Heart left ventricle (tissue), 13 donors: Measurements from ENCODE around the gene DRGX.

Source experiments
- POLR2A ChIP-seq, 2 donors: fragments of 450-650 bp; IDR thresholded peaks; one replicate each; pipeline ENCODE4 v1.6.1; 2017; ENCODE audit warnings: antibody characterized with exemption in 2 of 2, mild to moderate bottlenecking in 2 of 2, moderate library complexity in 2 of 2
- TF ChIP-seq, protein P1 (sequence below), 12 donors: fragments of 200-600 bp; sonication (generic) in 4 of 12; IDR thresholded peaks; one replicate each; pipeline versions ENCODE4 v1.5.0 to v1.8.0; 2018 to 2022; ENCODE audit warnings: antibody characterized with exemption in 12 of 12, mild to moderate bottlenecking in 5 of 12
- donor health status: ischemic (EF 13 %, LVEDD 7.1; RV severe dilation, severe dysfunction).
- donor health status: DM: no; HTN: yes; CAD: no.
- donor health status: DM: no; HTN: no; CAD: no.
- donor health status: ischemic (EF 25% LVEDD 6.9; RV normal size, moderate dysfunction).
- donor health status: ischemic (EF 25% LVEDD 5.7; RV mildly dilated, moderate dysfunction).
- donor health status: ischemic (EF 35%, LVEDD 5.7; RV mildly dilated, moderate dysfunction).
- donor health status: nonischemic (EF 11% LVEDD 7.7; RV severe dilation, severe dysfunction).
- donor health status: DM: yes; HTN: yes; CAD: no.
- donor health status: PGD.
- donor health status: ischemic (EF 29% LVEDD 5.4; RV normal size, mild dysfunction).
- donor health status: nonischemic (EF 23%, LVEDD 6.1; RV moderate dilation, normal function).

DNA sequence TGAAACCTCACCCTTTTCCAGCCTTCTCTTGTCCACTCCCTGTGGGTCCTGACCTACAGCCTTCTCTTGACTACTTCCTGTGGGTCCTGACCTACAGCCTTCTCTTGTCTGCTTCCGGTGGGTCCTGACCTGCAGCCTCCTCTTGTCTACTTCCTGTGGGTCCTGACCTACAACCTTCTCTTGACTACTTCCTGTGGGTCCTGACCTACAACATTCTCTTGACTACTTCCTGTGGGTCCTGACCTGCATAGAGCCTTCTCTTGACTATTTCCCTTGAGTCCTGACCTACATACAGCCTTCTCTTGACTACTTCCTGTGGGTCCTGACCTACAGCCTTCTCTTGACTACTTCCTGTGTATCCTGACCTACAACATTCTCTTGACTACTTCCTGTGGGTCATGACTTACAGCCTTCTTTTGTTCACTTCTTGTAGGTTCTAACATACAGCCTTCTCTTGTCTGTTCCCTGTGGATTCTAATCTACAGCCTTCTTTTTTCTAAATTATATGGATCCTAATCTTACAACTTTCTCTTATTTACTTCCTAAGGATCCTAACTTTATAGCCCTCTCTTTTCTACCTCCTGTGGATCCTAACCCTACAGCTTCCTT lies 60.4 kb downstream of the DRGX start:
- TF ChIP-seq, protein P1, sequence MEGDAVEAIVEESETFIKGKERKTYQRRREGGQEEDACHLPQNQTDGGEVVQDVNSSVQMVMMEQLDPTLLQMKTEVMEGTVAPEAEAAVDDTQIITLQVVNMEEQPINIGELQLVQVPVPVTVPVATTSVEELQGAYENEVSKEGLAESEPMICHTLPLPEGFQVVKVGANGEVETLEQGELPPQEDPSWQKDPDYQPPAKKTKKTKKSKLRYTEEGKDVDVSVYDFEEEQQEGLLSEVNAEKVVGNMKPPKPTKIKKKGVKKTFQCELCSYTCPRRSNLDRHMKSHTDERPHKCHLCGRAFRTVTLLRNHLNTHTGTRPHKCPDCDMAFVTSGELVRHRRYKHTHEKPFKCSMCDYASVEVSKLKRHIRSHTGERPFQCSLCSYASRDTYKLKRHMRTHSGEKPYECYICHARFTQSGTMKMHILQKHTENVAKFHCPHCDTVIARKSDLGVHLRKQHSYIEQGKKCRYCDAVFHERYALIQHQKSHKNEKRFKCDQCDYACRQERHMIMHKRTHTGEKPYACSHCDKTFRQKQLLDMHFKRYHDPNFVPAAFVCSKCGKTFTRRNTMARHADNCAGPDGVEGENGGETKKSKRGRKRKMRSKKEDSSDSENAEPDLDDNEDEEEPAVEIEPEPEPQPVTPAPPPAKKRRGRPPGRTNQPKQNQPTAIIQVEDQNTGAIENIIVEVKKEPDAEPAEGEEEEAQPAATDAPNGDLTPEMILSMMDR (IDR thresholded peaks at IDR 0.05), result no peak
- TF ChIP-seq POLR2A (IDR thresholded peaks at IDR 0.05), result no peak
